IMR-90 (cell line): ENCODE results near the gene KCNJ6. TPM values are rescaled to one million over a fixed set of nuclear protein-coding genes. Genes with fewer than 3 reads are reported as not detected.

ENCODE experiments used
- ATAC-seq: fragments of 200-7000 bp; cut with Tn5 transposase; 2 replicates; pipeline ENCODE4 v1.9.1; 2020; ENCODE audit warnings: low read depth, mild to moderate bottlenecking, moderate library complexity
- BruUV-seq: library from RNA; stranded (reverse); fragments of 400-500 nt; replicated peaks from 2 replicates; lab custom pipeline; 2021; lab: Mats Ljungman, UMichigan
- CTCF ChIA-PET: fragments of 300-600 bp; formaldehyde crosslinking; extraction: SDS; loops from one replicate; lab custom pipeline; 2021; ENCODE audit warnings: antibody characterized with exemption; lab: Yijun Ruan, JAX
- POLR2A ChIA-PET: fragments of 300-600 bp; sonication (Branson Sonifier 250); formaldehyde crosslinking; loops from one replicate; lab custom pipeline; 2022; ENCODE audit warnings: antibody characterized with exemption; ENCODE audit not compliant: unreplicated experiment; lab: Charles Lee
- DNase-seq: peaks from one replicate; pipeline ENCODE4 v3.0.0; 2013
- H2AFZ ChIP-seq: replicated peaks from 2 replicates; pipeline ENCODE3; 2013; ENCODE audit warnings: low read length, mild to moderate bottlenecking; ENCODE audit not compliant: poor library complexity
- H2AK5ac ChIP-seq: 2 replicates; pipeline ENCODE4 v1.6.1; 2013; ENCODE audit warnings: low read depth, low read length, inconsistent platforms
- H2AK9ac ChIP-seq: replicated peaks from 2 replicates; pipeline ENCODE3; 2013; ENCODE audit warnings: mild to moderate bottlenecking, low read depth, low read length, moderate library complexity; ENCODE audit not compliant: poor library complexity
- H2BK120ac ChIP-seq: 2 replicates; pipeline ENCODE4 v1.6.1; 2013; ENCODE audit warnings: low read depth, low read length, inconsistent platforms
- H2BK15ac ChIP-seq: 3 replicates; pipeline ENCODE4 v1.6.1; 2013; ENCODE audit warnings: low read depth, low read length, inconsistent platforms
- H2BK20ac ChIP-seq: 2 replicates; pipeline ENCODE4 v1.6.1; 2013; ENCODE audit warnings: low read depth, mild to moderate bottlenecking, inconsistent platforms, low read length, moderate library complexity
- H2BK5ac ChIP-seq: 2 replicates; pipeline ENCODE4 v1.6.1; 2013; ENCODE audit warnings: mild to moderate bottlenecking, low read depth, low read length, inconsistent platforms; ENCODE audit not compliant: poor library complexity, severe bottlenecking
- H3K14ac ChIP-seq: replicated peaks from 2 replicates; pipeline ENCODE4 v1.6.1; 2013; ENCODE audit warnings: low read depth, low read length, inconsistent platforms
- H3K18ac ChIP-seq: 2 replicates; pipeline ENCODE4 v1.6.1; 2013; ENCODE audit warnings: low read depth, low read length, control low read depth
- H3K23ac ChIP-seq: 2 replicates; pipeline ENCODE4 v1.6.1; 2013; ENCODE audit warnings: low read depth, low read length, inconsistent platforms
- H3K27ac ChIP-seq: 2 replicates; pipeline ENCODE4 v1.5.1; 2013; ENCODE audit warnings: mild to moderate bottlenecking, control low read depth, low read length; ENCODE audit not compliant: insufficient read depth
- H3K27me3 ChIP-seq: 2 replicates; pipeline ENCODE4 v1.6.1; 2013; ENCODE audit warnings: low read length; ENCODE audit not compliant: control insufficient read depth, insufficient read depth
- H3K36me3 ChIP-seq: 2 replicates; pipeline ENCODE4 v1.6.1; 2013; ENCODE audit warnings: low read length, mixed read lengths; ENCODE audit not compliant: control insufficient read depth, insufficient read depth
- H3K4ac ChIP-seq: 2 replicates; pipeline ENCODE4 v1.6.1; 2013; ENCODE audit warnings: low read depth, low read length, inconsistent platforms
- H3K4me1 ChIP-seq: 2 replicates; pipeline ENCODE4 v1.6.1; 2013; ENCODE audit warnings: low read length, mixed read lengths; ENCODE audit not compliant: control insufficient read depth, insufficient read depth
- H3K4me2 ChIP-seq: 2 replicates; pipeline ENCODE4 v1.6.1; 2013; ENCODE audit warnings: low read depth, mild to moderate bottlenecking, control low read depth, low read length, moderate library complexity
- H3K4me3 ChIP-seq: 2 replicates; pipeline ENCODE4 v1.5.1; 2013; ENCODE audit warnings: low read depth, mild to moderate bottlenecking, control low read depth, low read length, moderate library complexity; ENCODE audit not compliant: insufficient read depth
- H3K56ac ChIP-seq: 2 replicates; pipeline ENCODE4 v1.6.1; 2013; ENCODE audit warnings: low read length, inconsistent platforms; ENCODE audit not compliant: insufficient read depth; ENCODE audit errors: extremely low read depth
- H3K79me1 ChIP-seq, 2 experiments: 2 replicates each; pipeline ENCODE4 v1.6.1; 2013; ENCODE audit warnings: low read length in 2 of 2, inconsistent platforms in 1 of 2, low read depth in 1 of 2
- H3K9ac ChIP-seq: 2 replicates; pipeline ENCODE4 v1.6.1; 2013; ENCODE audit warnings: low read depth, low read length, control low read depth
- H3K9me1 ChIP-seq: 2 replicates; pipeline ENCODE4 v1.6.1; 2013; ENCODE audit warnings: low read length, inconsistent platforms; ENCODE audit not compliant: insufficient read depth
- H3K9me3 ChIP-seq: 2 replicates; pipeline ENCODE4 v1.6.1; 2013; ENCODE audit warnings: low read length; ENCODE audit not compliant: control insufficient read depth, insufficient read depth
- H4K20me1 ChIP-seq: 2 replicates; pipeline ENCODE4 v1.6.1; 2013; ENCODE audit warnings: low read length, inconsistent platforms; ENCODE audit not compliant: insufficient read depth
- H4K5ac ChIP-seq: 2 replicates; pipeline ENCODE4 v1.6.1; 2013; ENCODE audit warnings: mild to moderate bottlenecking, low read depth, low read length, control low read depth
- H4K8ac ChIP-seq, 2 experiments: 2 replicates each; pipeline ENCODE4 v1.6.1; 2013; ENCODE audit warnings: low read depth in 2 of 2, low read length in 2 of 2, control low read depth in 1 of 2, inconsistent platforms in 1 of 2
- H4K91ac ChIP-seq: 2 replicates; pipeline ENCODE4 v1.6.1; 2013; ENCODE audit warnings: low read depth, low read length, inconsistent platforms; ENCODE audit not compliant: insufficient read depth
- NFE2L2 ChIP-seq: fragments of 150-350 bp; IDR thresholded peaks from 2 replicates; pipeline ENCODE4 v1.6.1; 2016; ENCODE audit warnings: low read depth, mild to moderate bottlenecking, low read length
- RFX5 ChIP-seq: IDR thresholded peaks from 2 replicates; pipeline ENCODE4 v1.8.0; 2012; ENCODE audit warnings: low read depth, mild to moderate bottlenecking, low read length, moderate library complexity
- WGBS, 2 experiments: methylation state at CpG; one replicate each; pipeline versions ENCODE4 v1.1.5 to v1.1.7; 2013; ENCODE audit warnings: missing lambda C conversion rate in 2 of 2; ENCODE audit not compliant: insufficient read length in 1 of 2; ENCODE audit errors: extremely low coverage in 2 of 2; 5-methylcytosine and 5-hydroxymethylcytosine counted together
- dilution Hi-C: fragments of 300-500 bp; cut with HindIII; formaldehyde crosslinking; loops from one replicate; pipeline ENCODE4 v1.14.3; 2018; ENCODE audit warnings: low sequenced_read_pairs; ENCODE audit not compliant: unreplicated experiment
- in situ Hi-C: fragments of 300-500 bp; cut with MboI; formaldehyde crosslinking; loops from 3 replicates; pipeline ENCODE4 v1.14.3; 2019; ENCODE audit warnings: low sequenced_read_pairs, inconsistent platforms, mixed read lengths
- intact Hi-C: fragments of 100-400 bp; cut with micrococcal nuclease; formaldehyde crosslinking; loops from 2 replicates; pipeline ENCODE4 v1.10.0; 2022
- polyA plus RNA-seq, 3 experiments: library from polyadenylated mRNA; depleted of rRNA; stranded (reverse); fragments of >200 nt; gene quantifications; 2 replicates each; pipeline ENCODE4 v1.2.3, GENCODE V29; 2012; ENCODE audit warnings: low replicate concordance in 1 of 3
- total RNA-seq: library from RNA; depleted of rRNA; stranded (reverse); fragments of >200 nt; gene quantifications from 2 replicates; pipeline ENCODE4 v1.2.3, GENCODE V29; 2012

Gene KCNJ6
- total and polyA plus RNA-seq, 2 of the 4 experiments (the other 2 are of a cell fraction) = under 0.01 to 0.02 TPM

DNA sequence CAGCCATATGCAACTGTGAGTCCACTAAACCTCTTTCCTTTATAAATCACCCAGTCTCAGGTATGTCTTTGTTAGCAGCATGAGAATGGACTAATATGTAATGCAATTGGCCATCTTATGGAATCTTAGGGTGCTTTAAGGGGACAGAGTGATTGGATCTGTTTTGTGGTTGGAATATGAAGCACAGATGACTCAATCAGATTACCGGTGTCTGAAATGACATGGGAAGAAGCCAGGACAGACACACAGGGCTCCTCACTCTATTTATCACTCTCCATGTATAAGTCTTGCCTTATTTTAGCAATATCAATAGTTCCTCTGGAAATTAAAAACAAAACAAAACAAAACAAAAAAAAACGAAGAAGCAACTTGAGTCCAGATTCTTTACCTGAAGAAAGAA is 12.9 kb downstream of the KCNJ6 start:
- H3K27me3 ChIP-seq = peaks cover 29% of the 10 kb centered on the region
- no peak overlapping the region for H3K27ac ChIP-seq
- no peak overlapping the region for H3K4me3 ChIP-seq
- ATAC-seq = no peak
- ChIA-PET CTCF (interaction anchor here (0.6 kb wide), 1 partner anchor 32 kb away, joined by 3 read pairs; no protein-coding TSS in a partner anchor), POLR2A (no interaction called here)
- no peaks in the 10 kb centered on the region for H3K9me3 ChIP-seq
- H4K91ac ChIP-seq = no peak overlapping the region
- no peak overlapping the region for H2BK120ac ChIP-seq
- no peak for DNase-seq
- no peak overlapping the region for H3K18ac ChIP-seq
- no peak overlapping the region for H4K5ac ChIP-seq
- H3K79me1 ChIP-seq = no peaks in the 10 kb centered on the region
- H2BK20ac ChIP-seq = no peak overlapping the region
- H4K8ac ChIP-seq = no peak overlapping the region
- intact Hi-C loops (no loop called here), dilution Hi-C loops (no loop called here), in situ Hi-C loops (no loop called here)
- H3K9me1 ChIP-seq = no peaks in the 10 kb centered on the region
- H3K4me1 ChIP-seq = no peaks in the 10 kb centered on the region
- no peak overlapping the region for H3K4ac ChIP-seq
- no TSS peak for BruUV-seq
- no peak overlapping the region for H3K4me2 ChIP-seq
- H2AFZ ChIP-seq = no peak overlapping the region
- H2AK9ac ChIP-seq = no peak overlapping the region
- H3K14ac ChIP-seq = no peak overlapping the region
- H2BK15ac ChIP-seq = no peak overlapping the region
- no peak overlapping the region for H2AK5ac ChIP-seq
- WGBS, 2 experiments = no CpG with 5 or more reads among the region's 2 CpGs
- H3K23ac ChIP-seq = no peak overlapping the region
- H3K56ac ChIP-seq = no peak overlapping the region
- no peak overlapping the region for H3K9ac ChIP-seq
- TF ChIP-seq RFX5 (no peak), NFE2L2 (no peak)
- no peaks in the 10 kb centered on the region for H4K20me1 ChIP-seq
- H3K36me3 ChIP-seq = no peaks in the 10 kb centered on the region
- no peak overlapping the region for H2BK5ac ChIP-seq
